Immature natural killer cell (primary cell): ENCODE measurements around the gene OR51G1. TPM values are rescaled to one million over a fixed set of nuclear protein-coding genes. Genes with fewer than 3 reads are reported as not detected.

Source experiments
- DNase-seq, 3 donors: peaks; one replicate each; pipeline ENCODE4 v3.0.0; 2022; ENCODE audit warnings: mixed read lengths in 1 of 3
- H3K27ac Mint-ChIP-seq, 6 donors: one replicate each; pipeline ENCODE4 v1.8.0; 2020; ENCODE audit warnings: mixed read lengths in 6 of 6, mild to moderate bottlenecking in 5 of 6, inconsistent platforms in 4 of 6, moderate library complexity in 3 of 6
- H3K27me3 Mint-ChIP-seq, 3 donors: one replicate each; pipeline ENCODE4 v1.8.0; 2020 to 2021; ENCODE audit warnings: low read depth in 3 of 3, mild to moderate bottlenecking in 3 of 3, mixed read lengths in 3 of 3, moderate library complexity in 3 of 3, inconsistent platforms in 1 of 3
- H3K36me3 Mint-ChIP-seq, 3 donors: one replicate each; pipeline ENCODE4 v1.8.0; 2020; ENCODE audit warnings: mixed read lengths in 3 of 3, inconsistent platforms in 2 of 3, mild to moderate bottlenecking in 2 of 3
- H3K4me1 Mint-ChIP-seq, 2 donors: one replicate each; pipeline ENCODE4 v1.8.0; 2020; ENCODE audit warnings: inconsistent platforms in 2 of 2, mild to moderate bottlenecking in 2 of 2, mixed read lengths in 2 of 2, moderate library complexity in 1 of 2
- H3K4me3 Mint-ChIP-seq, 5 donors: one replicate each; pipeline ENCODE4 v1.8.0; 2020; ENCODE audit warnings: mild to moderate bottlenecking in 5 of 5, mixed read lengths in 5 of 5, inconsistent platforms in 3 of 5, moderate library complexity in 3 of 5
- H3K9me3 Mint-ChIP-seq, 6 donors: one replicate each; pipeline ENCODE4 v1.8.0; 2020; ENCODE audit warnings: mild to moderate bottlenecking in 6 of 6, mixed read lengths in 6 of 6, inconsistent platforms in 4 of 6, moderate library complexity in 3 of 6
- polyA plus RNA-seq, 3 donors: library from polyadenylated mRNA; unstranded; fragments of 300-500 nt; fragmentation: Illumina TruSeq; gene quantifications; one replicate each; pipeline ENCODE4 v1.2.3, GENCODE V29; 2021

Gene OR51G1
- polyA plus RNA-seq, 3 donors from 2014 or later = not detected

DNA sequence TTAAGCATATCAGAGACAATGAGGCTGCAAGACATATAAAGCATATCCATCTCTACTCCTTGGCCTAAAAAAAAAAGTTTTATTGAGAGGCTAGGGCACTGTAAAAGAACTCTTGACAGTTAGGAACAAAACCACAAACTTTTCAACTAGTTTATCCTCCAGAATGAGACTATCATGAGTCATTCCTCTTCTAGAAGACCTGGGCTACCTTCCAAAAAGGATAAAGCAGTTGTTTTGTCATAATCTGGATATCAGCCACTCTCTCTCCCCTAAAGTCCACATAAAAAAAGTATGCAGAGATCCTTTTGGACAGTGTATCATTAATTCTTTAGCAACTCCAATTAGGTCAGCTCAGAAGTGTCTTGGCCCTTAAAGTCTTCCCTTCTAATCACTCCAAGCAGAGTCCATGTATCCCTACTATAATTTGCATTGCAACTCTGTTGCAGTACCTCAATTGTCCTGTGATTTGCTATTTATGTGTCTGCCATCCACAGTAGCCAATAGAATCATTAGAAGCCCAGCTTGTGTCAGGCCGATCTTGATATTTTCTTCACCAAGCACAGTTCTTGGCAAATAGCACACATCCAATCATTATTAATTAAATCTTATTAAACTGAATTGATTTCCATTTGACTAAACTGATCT lies 32.0 kb downstream of the OR51G1 start:
- Mint-ChIP-seq H3K27ac (no peak overlapping the region), H3K9me3 (peaks cover 0 to 11% (median 0%) of the 10 kb centered on the region in 6 donors), H3K4me1 (no peaks in the 10 kb centered on the region), H3K36me3 (no peaks in the 10 kb centered on the region), H3K4me3 (no peak overlapping the region), H3K27me3 (peaks cover 0 to 3% (median 2%) of the 10 kb centered on the region in 3 donors)
- no peak for DNase-seq

- Mint-ChIP-seq H3K36me3 (no peaks in the 10 kb centered on the region), H3K27me3 (peaks cover 0 to 3% (median 0%) of the 10 kb centered on the region in 3 donors), H3K9me3 (peaks cover 0 to 5% (median 0%) of the 10 kb centered on the region in 6 donors), H3K4me3 (no peak overlapping the region), H3K4me1 (no peaks in the 10 kb centered on the region), H3K27ac (no peak overlapping the region)
- DNase-seq = no peak
These were observed 33.9 kb downstream of the OR51G1 start for GRCh38 chr11:4890279-4890678.

DNA sequence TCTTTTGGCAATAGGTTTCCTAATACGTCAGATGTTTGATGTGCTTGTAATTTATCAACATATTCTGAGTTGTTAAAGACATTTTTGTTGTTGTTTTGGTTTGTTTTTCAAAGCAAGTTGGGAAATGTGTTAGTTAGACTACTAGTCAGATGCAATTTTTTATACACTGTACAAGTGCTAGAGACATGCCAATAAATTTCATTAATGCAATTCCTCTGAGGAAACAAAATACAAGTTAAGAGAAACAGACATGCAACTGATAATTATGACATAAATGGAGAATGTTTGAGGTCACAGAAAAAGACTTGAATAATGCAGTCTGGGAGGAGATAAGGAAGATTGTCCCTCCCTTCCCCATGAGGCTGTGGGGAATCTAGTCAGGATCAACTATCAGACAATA lies 36.5 kb downstream of the OR51G1 start:
- H3K36me3 Mint-ChIP-seq = no peaks in the 10 kb centered on the region
- H3K4me1 Mint-ChIP-seq = no peaks in the 10 kb centered on the region
- no peak overlapping the region for H3K4me3 Mint-ChIP-seq
- H3K9me3 Mint-ChIP-seq = no peaks in the 10 kb centered on the region
- no peak for DNase-seq
- H3K27ac Mint-ChIP-seq = no peak overlapping the region
- peaks cover 0 to 3% (median 0%) of the 10 kb centered on the region in 3 donors for H3K27me3 Mint-ChIP-seq

GRCh38 chr11:4886186-4886585 lies 38.0 kb downstream of the OR51G1 start:
- no peaks in the 10 kb centered on the region for H3K4me1 Mint-ChIP-seq
- H3K4me3 Mint-ChIP-seq = no peak overlapping the region
- H3K9me3 Mint-ChIP-seq = no peaks in the 10 kb centered on the region
- no peak overlapping the region for H3K27ac Mint-ChIP-seq
- H3K27me3 Mint-ChIP-seq = peaks cover 0 to 3% (median 0%) of the 10 kb centered on the region in 3 donors
- no peak for DNase-seq
- H3K36me3 Mint-ChIP-seq = no peaks in the 10 kb centered on the region

- DNase-seq = no peak
- no peak overlapping the region for H3K4me3 Mint-ChIP-seq
- H3K27ac Mint-ChIP-seq = no peak overlapping the region
- no peaks in the 10 kb centered on the region for H3K36me3 Mint-ChIP-seq
- no peaks in the 10 kb centered on the region for H3K4me1 Mint-ChIP-seq
- peaks cover 0 to 2% (median 1%) of the 10 kb centered on the region in 3 donors for H3K27me3 Mint-ChIP-seq
- H3K9me3 Mint-ChIP-seq = no peaks in the 10 kb centered on the region
These were observed 39.8 kb downstream of the OR51G1 start for GRCh38 chr11:4884361-4884760.

GRCh38 chr11:4882543-4882942 lies 41.6 kb downstream of the OR51G1 start:
- Mint-ChIP-seq H3K4me1 (no peaks in the 10 kb centered on the region), H3K27ac (no peak overlapping the region), H3K9me3 (no peaks in the 10 kb centered on the region), H3K4me3 (no peak overlapping the region), H3K36me3 (no peaks in the 10 kb centered on the region), H3K27me3 (peaks cover 0 to 2% (median 1%) of the 10 kb centered on the region in 3 donors)
- no peak for DNase-seq

GRCh38 chr11:4881860-4882500 lies 42.2 kb downstream of the OR51G1 start, which contains the start of gene OR51T1:
OR51T1 (plus strand) TSS chr11:4881900; CDS start chr11:4881900, 0 bp downstream.
- peaks cover 0 to 2% (median 1%) of the 10 kb centered on the region in 3 donors for H3K27me3 Mint-ChIP-seq
- H3K36me3 Mint-ChIP-seq = no peaks in the 10 kb centered on the region
- peaks cover 0 to 1% (median 0%) of the 10 kb centered on the region in 6 donors for H3K9me3 Mint-ChIP-seq
- no peaks in the 10 kb centered on the region for H3K4me1 Mint-ChIP-seq
- no peak for DNase-seq
- no peak within 1 kb of the TSS for H3K27ac Mint-ChIP-seq
- H3K4me3 Mint-ChIP-seq = no peak within 1 kb of the TSS

DNA sequence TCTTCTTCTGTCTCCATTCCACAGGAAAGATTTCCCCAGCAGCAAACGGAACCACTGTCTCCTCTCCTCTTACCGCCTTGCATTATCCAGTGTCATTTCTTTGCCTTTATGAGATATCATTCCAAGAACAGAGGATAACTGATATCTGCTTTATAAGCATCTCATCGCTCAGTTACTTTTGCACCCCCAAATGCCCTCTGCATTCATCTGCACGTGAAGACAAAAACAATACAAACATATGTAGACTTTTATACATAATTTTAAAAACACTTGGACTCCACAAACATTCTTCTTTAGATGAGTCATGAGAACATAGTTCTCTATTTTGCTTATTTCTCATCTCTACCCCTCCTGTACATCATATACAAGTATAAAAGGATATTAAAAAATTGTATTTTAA lies 43.0 kb downstream of the OR51G1 start:
- Mint-ChIP-seq H3K27ac (no peak overlapping the region), H3K4me3 (no peak overlapping the region), H3K36me3 (no peaks in the 10 kb centered on the region), H3K27me3 (peaks cover 0 to 3% (median 1%) of the 10 kb centered on the region in 3 donors), H3K4me1 (no peaks in the 10 kb centered on the region), H3K9me3 (peaks cover 0 to 3% (median 0%) of the 10 kb centered on the region in 6 donors)
- DNase-seq = no peak

Other genes with a start within 250 kb of the OR51G1 start
- not detected for gene OR51E2, start 226.5 kb downstream of the OR51G1 start, polyA plus RNA-seq
- not detected for gene MMP26, start 219.6 kb downstream of the OR51G1 start, polyA plus RNA-seq
- gene OR51F1, start 154.4 kb downstream of the OR51G1 start, polyA plus RNA-seq = not detected
- not detected for gene OR52R1, start 120.0 kb downstream of the OR51G1 start, polyA plus RNA-seq
- not detected for gene OR51F2, start 103.0 kb downstream of the OR51G1 start, polyA plus RNA-seq
- gene OR51S1, start 75.1 kb downstream of the OR51G1 start, polyA plus RNA-seq = not detected
- gene OR51T1, start 42.4 kb downstream of the OR51G1 start, polyA plus RNA-seq = not detected
- not detected for gene OR51A7, start 20.6 kb downstream of the OR51G1 start, polyA plus RNA-seq
- not detected for gene OR51G2, start 5.0 kb downstream of the OR51G1 start, polyA plus RNA-seq
- gene OR51A4, start 23.3 kb upstream of the OR51G1 start, polyA plus RNA-seq = not detected
- gene OR51A2, start 31.4 kb upstream of the OR51G1 start, polyA plus RNA-seq = not detected
- gene OR51L1, start 70.5 kb upstream of the OR51G1 start, polyA plus RNA-seq = not detected
- gene OR52J3, start 122.2 kb upstream of the OR51G1 start, polyA plus RNA-seq = not detected
- gene OR52E2, start 135.3 kb upstream of the OR51G1 start, polyA plus RNA-seq = not detected
- not detected for gene OR52E1, start 145.2 kb upstream of the OR51G1 start, polyA plus RNA-seq
- not detected for gene OR52A5, start 214.0 kb upstream of the OR51G1 start, polyA plus RNA-seq
- not detected for gene OR52A1, start 230.4 kb upstream of the OR51G1 start, polyA plus RNA-seq